Esophagus squamous epithelium (tissue), 4 donors: ENCODE measurements around the gene SLC9A2.

Source experiments
- POLR2A ChIP-seq, 4 donors: fragments of 450-650 bp; IDR thresholded peaks; one replicate each; pipeline ENCODE4 v1.6.1; 2017; ENCODE audit warnings: antibody characterized with exemption in 4 of 4, mild to moderate bottlenecking in 4 of 4, moderate library complexity in 3 of 4
- TF ChIP-seq, protein P1 (sequence below), 6 experiments: fragments of 450-650 bp in 4 of 6; fragments of 200-600 bp in 2 of 6; sonication (generic) in 2 of 6; IDR thresholded peaks; one replicate each; pipeline ENCODE4 v1.5.1; 2016 to 2019; ENCODE audit warnings: antibody characterized with exemption in 6 of 6, mild to moderate bottlenecking in 4 of 6, moderate library complexity in 4 of 6

DNA sequence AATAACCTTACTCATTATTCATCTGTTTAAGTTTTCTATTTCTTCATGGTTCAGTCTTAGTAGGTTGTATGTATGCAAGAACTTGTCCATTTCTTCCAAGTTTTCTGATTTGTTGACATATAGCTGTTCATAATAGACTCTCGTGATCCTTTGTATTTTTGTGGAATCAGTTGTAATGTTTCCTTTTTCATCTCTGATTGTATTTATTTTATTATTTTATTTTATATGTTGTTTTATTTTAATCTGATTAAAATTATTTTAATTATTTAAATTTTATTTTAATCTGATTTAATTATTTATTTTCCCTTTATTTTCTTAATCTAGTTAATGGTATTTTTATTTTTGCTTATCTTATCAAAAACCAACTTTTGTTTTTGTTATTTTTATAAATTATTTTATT, 43.5 kb upstream of the SLC9A2 start:
- no peak for TF ChIP-seq POLR2A (IDR thresholded peaks at IDR 0.05)
- TF ChIP-seq, protein P1, sequence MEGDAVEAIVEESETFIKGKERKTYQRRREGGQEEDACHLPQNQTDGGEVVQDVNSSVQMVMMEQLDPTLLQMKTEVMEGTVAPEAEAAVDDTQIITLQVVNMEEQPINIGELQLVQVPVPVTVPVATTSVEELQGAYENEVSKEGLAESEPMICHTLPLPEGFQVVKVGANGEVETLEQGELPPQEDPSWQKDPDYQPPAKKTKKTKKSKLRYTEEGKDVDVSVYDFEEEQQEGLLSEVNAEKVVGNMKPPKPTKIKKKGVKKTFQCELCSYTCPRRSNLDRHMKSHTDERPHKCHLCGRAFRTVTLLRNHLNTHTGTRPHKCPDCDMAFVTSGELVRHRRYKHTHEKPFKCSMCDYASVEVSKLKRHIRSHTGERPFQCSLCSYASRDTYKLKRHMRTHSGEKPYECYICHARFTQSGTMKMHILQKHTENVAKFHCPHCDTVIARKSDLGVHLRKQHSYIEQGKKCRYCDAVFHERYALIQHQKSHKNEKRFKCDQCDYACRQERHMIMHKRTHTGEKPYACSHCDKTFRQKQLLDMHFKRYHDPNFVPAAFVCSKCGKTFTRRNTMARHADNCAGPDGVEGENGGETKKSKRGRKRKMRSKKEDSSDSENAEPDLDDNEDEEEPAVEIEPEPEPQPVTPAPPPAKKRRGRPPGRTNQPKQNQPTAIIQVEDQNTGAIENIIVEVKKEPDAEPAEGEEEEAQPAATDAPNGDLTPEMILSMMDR (IDR thresholded peaks at IDR 0.05): no peak
